SK-N-SH (cell line): Measurements from ENCODE around the gene RXFP3. TPM values are rescaled to one million over a fixed set of nuclear protein-coding genes. Genes with fewer than 3 reads are reported as not detected.

ENCODE experiments used
- CTCF ChIA-PET: fragments of 300-600, 350-600 bp; formaldehyde crosslinking; extraction: SDS; loops from one replicate; lab custom pipeline; 2021; lab: Yijun Ruan, JAX
- POLR2A ChIA-PET: fragments of 350-600 bp; sonication (Branson Sonifier 250); formaldehyde crosslinking; extraction: SDS; loops from one replicate; lab custom pipeline; 2020; ENCODE audit warnings: antibody characterized with exemption, inconsistent platforms; lab: Yijun Ruan, JAX
- DNase-seq: peaks from one replicate; pipeline ENCODE4 v3.0.0; 2012
- H2AFZ ChIP-seq: fragments of 200-600 bp; sonication (generic); 2 replicates; pipeline ENCODE4 v1.8.1; 2016; ENCODE audit warnings: antibody characterized with exemption, mild to moderate bottlenecking, low read depth
- H3F3A ChIP-seq: fragments of 200-600 bp; sonication (generic); replicated peaks from 2 replicates; pipeline ENCODE3; 2016; ENCODE audit warnings: antibody characterized with exemption, mild to moderate bottlenecking; ENCODE audit not compliant: insufficient read depth
- H3K27ac ChIP-seq, 2 experiments: fragments of 200-500 bp in 1 of 2; fragments of 200-600 bp in 1 of 2; sonication (Bioruptor generic) in 1 of 2; sonication (generic), shearing (Covaris generic) in 1 of 2; 2 replicates each; pipeline versions ENCODE4 v1.5.1 to v1.6.1; 2014 to 2016; ENCODE audit warnings: low read depth in 2 of 2, inconsistent platforms in 1 of 2, low read length in 1 of 2, mild to moderate bottlenecking in 1 of 2, mixed read lengths in 1 of 2
- H3K27me3 ChIP-seq: fragments of 200-600 bp; sonication (generic), shearing (Covaris generic); 2 replicates; pipeline ENCODE4 v1.6.1; 2016; ENCODE audit warnings: mixed run types; ENCODE audit not compliant: insufficient read depth
- H3K36me3 ChIP-seq, 2 experiments: fragments of 200-500 bp in 1 of 2; fragments of 200-600 bp in 1 of 2; sonication (Bioruptor generic) in 1 of 2; sonication (generic) in 1 of 2; replicated peaks in 1 of 2; 2 replicates each; pipeline versions ENCODE3 to v1.5.1; 2014 to 2016; ENCODE audit warnings: low read length in 1 of 2, mild to moderate bottlenecking in 1 of 2; ENCODE audit not compliant: insufficient read depth in 2 of 2, control insufficient read depth in 1 of 2
- H3K4me1 ChIP-seq, 2 experiments: fragments of 200-500 bp in 1 of 2; fragments of 200-600 bp in 1 of 2; sonication (Bioruptor generic) in 1 of 2; sonication (generic), shearing (Covaris generic) in 1 of 2; 2 replicates each; pipeline versions ENCODE4 v1.5.1 to v1.6.1; 2014 to 2016; ENCODE audit warnings: low read depth in 1 of 2, low read length in 1 of 2, mixed run types in 1 of 2; ENCODE audit not compliant: insufficient read depth in 2 of 2, control insufficient read depth in 1 of 2
- H3K4me2 ChIP-seq: fragments of 200-600 bp; sonication (generic), shearing (Covaris generic); 2 replicates; pipeline ENCODE4 v1.6.1; 2017; ENCODE audit warnings: mixed run types
- H3K4me3 ChIP-seq, 2 experiments: fragments of 200-500 bp in 1 of 2; fragments of 200-600 bp in 1 of 2; sonication (Bioruptor generic) in 1 of 2; sonication (generic), shearing (Covaris generic) in 1 of 2; 2 replicates each; pipeline versions ENCODE4 v1.5.1 to v1.8.1; 2014 to 2016; ENCODE audit warnings: low read depth in 2 of 2, inconsistent platforms in 1 of 2, low read length in 1 of 2, mild to moderate bottlenecking in 1 of 2, mixed read lengths in 1 of 2, moderate library complexity in 1 of 2
- H3K79me2 ChIP-seq: fragments of 200-600 bp; sonication (generic); 2 replicates; pipeline ENCODE4 v1.8.1; 2017; ENCODE audit warnings: mild to moderate bottlenecking; ENCODE audit not compliant: insufficient read depth
- H3K9ac ChIP-seq: fragments of 200-600 bp; sonication (generic); 2 replicates; pipeline ENCODE4 v1.6.1; 2017; ENCODE audit warnings: mixed run types
- H3K9me2 ChIP-seq: fragments of 200-600 bp; sonication (generic); 2 replicates; pipeline ENCODE4 v1.6.1; 2017; ENCODE audit warnings: mixed run types
- H3K9me3 ChIP-seq: fragments of 200-600 bp; sonication (generic); 2 replicates; pipeline ENCODE4 v1.6.1; 2017; ENCODE audit warnings: mixed run types, mild to moderate bottlenecking, moderate library complexity
- H4K20me1 ChIP-seq: fragments of 200-600 bp; sonication (generic); 2 replicates; pipeline ENCODE4 v1.6.1; 2017; ENCODE audit warnings: mild to moderate bottlenecking, mixed run types; ENCODE audit not compliant: insufficient read depth
- EP300 ChIP-seq, 2 experiments: IDR thresholded peaks; 2 replicates each; pipeline versions ENCODE4 v1.4.0 to v1.6.1; 2012; ENCODE audit warnings: borderline replicate concordance in 1 of 2, low read depth in 1 of 2, low read length in 1 of 2
- FOSL2 ChIP-seq: IDR thresholded peaks from 2 replicates; pipeline ENCODE4 v1.4.0; 2012; ENCODE audit warnings: low read depth, mild to moderate bottlenecking, moderate library complexity, borderline replicate concordance
- FOXJ3 ChIP-seq: sonication (generic); formaldehyde crosslinking; IDR thresholded peaks from 2 replicates; pipeline ENCODE4 v1.5.1; 2020; ENCODE audit warnings: mild to moderate bottlenecking, missing genetic modification reagents
- FOXM1 ChIP-seq: IDR thresholded peaks from 2 replicates; pipeline ENCODE4 v1.4.0; 2012; ENCODE audit warnings: low read depth, mild to moderate bottlenecking
- JUND ChIP-seq: IDR thresholded peaks from 2 replicates; pipeline ENCODE4 v1.4.0; 2012
- MAX ChIP-seq: IDR thresholded peaks from 2 replicates; pipeline ENCODE4 v1.4.0; 2012; ENCODE audit warnings: low read depth
- NFIC ChIP-seq: IDR thresholded peaks from 2 replicates; pipeline ENCODE4 v1.4.0; 2012; ENCODE audit warnings: borderline replicate concordance
- PBX3 ChIP-seq: IDR thresholded peaks from 2 replicates; pipeline ENCODE4; 2012
- RCOR1 ChIP-seq: fragments of 150-350 bp; IDR thresholded peaks from 2 replicates; pipeline ENCODE4 v1.6.1; 2017; ENCODE audit warnings: antibody characterized with exemption, low read length
- REST ChIP-seq: IDR thresholded peaks from 2 replicates; pipeline ENCODE4 v1.6.1; 2012; ENCODE audit warnings: mild to moderate bottlenecking, low read depth, low read length, moderate library complexity
- RFX5 ChIP-seq: IDR thresholded peaks from 2 replicates; pipeline ENCODE4 v1.6.1; 2012; ENCODE audit warnings: mild to moderate bottlenecking, improper control_type of control experiment, low read length
- SIN3A ChIP-seq: IDR thresholded peaks from 2 replicates; pipeline ENCODE4 v1.6.1; 2012; ENCODE audit warnings: low read depth, mild to moderate bottlenecking, low read length, moderate library complexity, borderline replicate concordance
- WGBS: methylation state at CpG from one replicate; pipeline ENCODE4 v1.1.6; 2017; ENCODE audit warnings: low lambda C conversion rate; 5-methylcytosine and 5-hydroxymethylcytosine counted together
- polyA plus RNA-seq, 3 experiments: library from polyadenylated mRNA; depleted of rRNA; stranded (reverse); fragments of >200 nt; gene quantifications; 2 replicates each; pipeline ENCODE4 v1.2.3, GENCODE V29; 2012
- TF ChIP-seq, protein P1 (sequence below): IDR thresholded peaks from 2 replicates; pipeline ENCODE4 v1.4.0; 2012; ENCODE audit warnings: low read depth, borderline replicate concordance
- TF ChIP-seq, protein P2 (sequence below): fragments of 150-350 bp; IDR thresholded peaks from 2 replicates; pipeline ENCODE4 v1.6.1; 2017; ENCODE audit warnings: antibody characterized with exemption, low read length, low read depth, borderline replicate concordance

RXFP3 gene
- polyA plus RNA-seq, 1 of the 3 experiments (the other 2 are of a cell fraction), result not detected

DNA sequence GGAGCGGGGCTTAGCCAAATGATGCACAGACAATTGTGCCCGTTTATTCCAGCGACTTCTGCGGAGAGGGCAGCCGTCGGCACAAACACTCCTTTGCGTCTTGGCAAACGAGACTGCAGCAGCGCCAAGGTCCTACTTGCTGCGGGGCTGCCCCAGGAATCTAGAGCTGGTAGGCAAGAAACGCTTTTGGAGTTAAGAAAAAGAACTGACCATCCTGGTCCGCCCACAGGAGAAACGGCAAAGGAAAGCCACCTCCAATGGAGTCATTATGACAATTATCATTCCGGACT is 2.3 kb downstream of the RXFP3 start:
- no peak overlapping the region for H3K4me2 ChIP-seq
- CTCF ChIA-PET, result interaction anchor here (2.5 kb wide), 1 partner anchor 502 kb away, joined by 8 read pairs; no protein-coding TSS in a partner anchor
- no peaks in the 10 kb centered on the region for H3K9me3 ChIP-seq
- POLR2A ChIA-PET, result no interaction called here
- no peaks in the 10 kb centered on the region for H3K79me2 ChIP-seq
- TF ChIP-seq RFX5 (no peak), FOSL2 (no peak), REST (no peak), MAX (no peak), NFIC (no peak), PBX3 (no peak), FOXJ3 (no peak), EP300 (IDR thresholded peaks at IDR 0.05; ENCODE audit: borderline replicate concordance in 1 of 2, low read depth in 1 of 2, low read length in 1 of 2) (no peak), RCOR1 (no peak), SIN3A (no peak), FOXM1 (no peak), JUND (no peak)
- TF ChIP-seq, protein P1, sequence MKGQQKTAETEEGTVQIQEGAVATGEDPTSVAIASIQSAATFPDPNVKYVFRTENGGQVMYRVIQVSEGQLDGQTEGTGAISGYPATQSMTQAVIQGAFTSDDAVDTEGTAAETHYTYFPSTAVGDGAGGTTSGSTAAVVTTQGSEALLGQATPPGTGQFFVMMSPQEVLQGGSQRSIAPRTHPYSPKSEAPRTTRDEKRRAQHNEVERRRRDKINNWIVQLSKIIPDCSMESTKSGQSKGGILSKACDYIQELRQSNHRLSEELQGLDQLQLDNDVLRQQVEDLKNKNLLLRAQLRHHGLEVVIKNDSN, result no peak
- TF ChIP-seq, protein P2, sequence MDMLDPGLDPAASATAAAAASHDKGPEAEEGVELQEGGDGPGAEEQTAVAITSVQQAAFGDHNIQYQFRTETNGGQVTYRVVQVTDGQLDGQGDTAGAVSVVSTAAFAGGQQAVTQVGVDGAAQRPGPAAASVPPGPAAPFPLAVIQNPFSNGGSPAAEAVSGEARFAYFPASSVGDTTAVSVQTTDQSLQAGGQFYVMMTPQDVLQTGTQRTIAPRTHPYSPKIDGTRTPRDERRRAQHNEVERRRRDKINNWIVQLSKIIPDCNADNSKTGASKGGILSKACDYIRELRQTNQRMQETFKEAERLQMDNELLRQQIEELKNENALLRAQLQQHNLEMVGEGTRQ, result no peak
- H4K20me1 ChIP-seq, result 0 out of 2 replicates have a peak, but pooled peaks cover 4% of the 10 kb centered on the region
- no peaks in the 10 kb centered on the region for H3F3A ChIP-seq
- peaks cover 0 to 6% of the 10 kb centered on the region in 2 experiments; a peak in 1 of 4 replicates for H3K4me1 ChIP-seq
- H3K9ac ChIP-seq, result no peak overlapping the region
- no peaks in the 10 kb centered on the region for H3K9me2 ChIP-seq
- no peak overlapping the region for H3K4me3 ChIP-seq
- no peak overlapping the region for H3K27ac ChIP-seq
- peaks cover 53% of the 10 kb centered on the region for H3K27me3 ChIP-seq
- no peak overlapping the region for H2AFZ ChIP-seq
- no peaks in the 10 kb centered on the region for H3K36me3 ChIP-seq
- 80% methylated on average over 11 of the region's 14 CpGs for WGBS
- DNase-seq, result no peak
